PC-9 (cell line): ENCODE measurements around the gene AGMO. TPM values are rescaled to one million over a fixed set of nuclear protein-coding genes. Genes with fewer than 3 reads are reported as not detected.
A peak's percentile ranks its signal among the peaks of the same experiment; 100 is the strongest.

Experiments
- BruUV-seq: library from RNA; stranded (reverse); fragments of 400-500 nt; replicated peaks from 2 replicates; lab custom pipeline; 2021; lab: Mats Ljungman, UMichigan
- CTCF ChIA-PET: fragments of 300-600 bp; sonication (Branson Sonifier 250); formaldehyde crosslinking; loops from one replicate; lab custom pipeline; 2022; ENCODE audit warnings: antibody characterized with exemption; lab: Charles Lee
- POLR2A ChIA-PET: fragments of 300-600 bp; sonication (Branson Sonifier 250); formaldehyde crosslinking; loops from one replicate; lab custom pipeline; 2022; ENCODE audit warnings: antibody characterized with exemption; ENCODE audit not compliant: unreplicated experiment; lab: Charles Lee
- DNase-seq, 2 experiments: peaks; one replicate each; pipeline versions ENCODE4 v3.0.0 to v3.0.0-alpha.2; 2015 to 2022; ENCODE audit warnings: mixed read lengths in 1 of 2
- H2AFZ ChIP-seq: fragments of 200-600 bp; sonication (generic); 2 replicates; pipeline ENCODE4 v1.8.1; 2017; ENCODE audit warnings: antibody characterized with exemption
- H3F3A ChIP-seq: fragments of 200-600 bp; sonication (generic); 2 replicates; pipeline ENCODE4 v1.8.1; 2017; ENCODE audit warnings: antibody characterized with exemption, mild to moderate bottlenecking, low read depth; ENCODE audit not compliant: insufficient read depth
- H3K27ac ChIP-seq: fragments of 200-600 bp; sonication (generic); 2 replicates; pipeline ENCODE4 v1.6.1; 2016; ENCODE audit warnings: mixed run types
- H3K27me3 ChIP-seq: fragments of 200-600 bp; sonication (generic); 2 replicates; pipeline ENCODE4 v1.6.1; 2016; ENCODE audit warnings: low read depth, mixed run types; ENCODE audit not compliant: insufficient read depth
- H3K36me3 ChIP-seq: fragments of 200-600 bp; sonication (generic); 2 replicates; pipeline ENCODE4 v1.6.1; 2016; ENCODE audit warnings: low read depth, mixed run types
- H3K4me1 ChIP-seq: fragments of 200-600 bp; sonication (generic); replicated peaks from 2 replicates; pipeline ENCODE4 v1.6.1; 2016; ENCODE audit warnings: mixed run types; ENCODE audit not compliant: insufficient read depth
- H3K4me2 ChIP-seq: fragments of 200-600 bp; sonication (generic); 2 replicates; pipeline ENCODE4 v1.6.1; 2017; ENCODE audit warnings: mixed run types
- H3K4me3 ChIP-seq: fragments of 200-600 bp; sonication (generic); 2 replicates; pipeline ENCODE4 v1.6.1; 2016; ENCODE audit warnings: mixed run types
- H3K79me2 ChIP-seq: fragments of 200-600 bp; sonication (generic); 2 replicates; pipeline ENCODE4 v1.6.1; 2017; ENCODE audit warnings: low read depth, mixed run types
- H3K9me2 ChIP-seq: fragments of 200-600 bp; sonication (generic); 2 replicates; pipeline ENCODE4 v1.8.1; 2017; ENCODE audit warnings: mild to moderate bottlenecking; ENCODE audit not compliant: insufficient read depth
- H3K9me3 ChIP-seq: fragments of 200-600 bp; sonication (generic); 2 replicates; pipeline ENCODE4 v1.8.1; 2016; ENCODE audit warnings: low read depth; ENCODE audit not compliant: insufficient read depth
- H4K20me1 ChIP-seq: fragments of 200-600 bp; sonication (generic); 2 replicates; pipeline ENCODE4 v1.8.1; 2017; ENCODE audit not compliant: insufficient read depth
- EZH2 ChIP-seq: fragments of 200-600 bp; sonication (generic); IDR thresholded peaks from 2 replicates; pipeline ENCODE4 v1.8.0; 2017; ENCODE audit warnings: antibody characterized with exemption, low read depth
- intact Hi-C: fragments of 100-400 bp; cut with micrococcal nuclease; formaldehyde crosslinking; loops from one replicate; pipeline ENCODE4 v1.10.0; 2022; ENCODE audit not compliant: unreplicated experiment
- total RNA-seq: library from RNA; stranded (reverse); gene quantifications from 2 replicates; pipeline ENCODE4 v1.2.3, GENCODE V29; 2021
- TF ChIP-seq, protein P1 (sequence below): fragments of 200-600 bp; sonication (generic); conservative IDR thresholded peaks from 2 replicates; pipeline ENCODE4 v1.6.1; 2017; ENCODE audit warnings: mixed run types, antibody characterized with exemption, mild to moderate bottlenecking, moderate library complexity

Gene AGMO
- total RNA-seq, 1 experiment from 2014 or later: not detected

DNA sequence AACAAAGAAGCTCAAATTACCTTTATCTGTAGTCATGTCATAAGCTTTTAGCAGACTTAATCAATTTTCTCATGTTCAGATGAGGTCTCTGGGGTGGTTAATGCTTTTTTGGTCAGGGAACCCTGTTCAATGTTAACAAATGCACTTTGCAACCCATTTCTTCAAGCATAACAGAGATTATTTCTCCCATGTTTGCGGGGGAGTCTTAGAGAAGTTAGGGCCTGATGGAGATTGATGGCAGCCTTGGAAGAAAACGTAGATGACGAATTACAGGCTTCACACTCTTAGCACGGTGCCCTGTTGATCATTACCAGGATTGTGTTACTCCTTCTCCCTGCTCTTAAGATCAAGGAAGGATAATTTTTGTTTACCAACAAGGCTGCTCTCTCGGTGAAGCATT, 76.4 kb downstream of the AGMO start:
- no peaks in the 10 kb centered on the region for H3K27me3 ChIP-seq
- 0 out of 2 replicates have a peak overlapping the region, but pooled peaks have one; percentile 7 for H2AFZ ChIP-seq
- TF ChIP-seq, protein P1, sequence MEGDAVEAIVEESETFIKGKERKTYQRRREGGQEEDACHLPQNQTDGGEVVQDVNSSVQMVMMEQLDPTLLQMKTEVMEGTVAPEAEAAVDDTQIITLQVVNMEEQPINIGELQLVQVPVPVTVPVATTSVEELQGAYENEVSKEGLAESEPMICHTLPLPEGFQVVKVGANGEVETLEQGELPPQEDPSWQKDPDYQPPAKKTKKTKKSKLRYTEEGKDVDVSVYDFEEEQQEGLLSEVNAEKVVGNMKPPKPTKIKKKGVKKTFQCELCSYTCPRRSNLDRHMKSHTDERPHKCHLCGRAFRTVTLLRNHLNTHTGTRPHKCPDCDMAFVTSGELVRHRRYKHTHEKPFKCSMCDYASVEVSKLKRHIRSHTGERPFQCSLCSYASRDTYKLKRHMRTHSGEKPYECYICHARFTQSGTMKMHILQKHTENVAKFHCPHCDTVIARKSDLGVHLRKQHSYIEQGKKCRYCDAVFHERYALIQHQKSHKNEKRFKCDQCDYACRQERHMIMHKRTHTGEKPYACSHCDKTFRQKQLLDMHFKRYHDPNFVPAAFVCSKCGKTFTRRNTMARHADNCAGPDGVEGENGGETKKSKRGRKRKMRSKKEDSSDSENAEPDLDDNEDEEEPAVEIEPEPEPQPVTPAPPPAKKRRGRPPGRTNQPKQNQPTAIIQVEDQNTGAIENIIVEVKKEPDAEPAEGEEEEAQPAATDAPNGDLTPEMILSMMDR: no peak
- no peak for TF ChIP-seq EZH2
- H3K36me3 ChIP-seq: no peaks in the 10 kb centered on the region
- H4K20me1 ChIP-seq: no peaks in the 10 kb centered on the region
- H3K79me2 ChIP-seq: no peaks in the 10 kb centered on the region
- H3K4me2 ChIP-seq: no peak overlapping the region
- H3K4me1 ChIP-seq: no peaks in the 10 kb centered on the region
- ChIA-PET CTCF (no interaction called here), POLR2A (no interaction called here)
- H3K9me2 ChIP-seq: 0 out of 2 replicates have a peak, but pooled peaks cover 4% of the 10 kb centered on the region
- H3K9me3 ChIP-seq: no peaks in the 10 kb centered on the region
- no TSS peak for BruUV-seq
- no peak overlapping the region for H3K4me3 ChIP-seq
- intact Hi-C loops: no loop called here
- no peak overlapping the region for H3K27ac ChIP-seq
- no peaks in the 10 kb centered on the region for H3F3A ChIP-seq
- DNase-seq: no peak

DNA sequence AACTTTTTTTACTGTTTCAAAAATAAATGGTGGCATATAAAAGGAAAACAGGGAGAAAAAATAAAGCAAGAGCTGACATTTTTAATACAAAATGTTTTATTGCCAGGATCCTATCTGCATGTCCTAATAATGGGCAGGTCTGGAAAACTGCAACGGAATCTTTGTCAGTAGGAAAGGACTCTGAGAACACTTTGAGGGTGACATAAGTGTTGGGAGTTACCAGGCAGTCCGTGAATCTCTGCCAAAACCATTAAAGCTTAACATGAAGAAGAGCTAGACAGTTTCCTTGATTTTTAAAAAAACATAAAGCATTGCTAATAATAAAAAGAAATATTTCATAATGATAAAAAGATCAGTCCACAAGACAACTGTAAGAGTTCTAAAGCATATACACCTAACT, 80.7 kb downstream of the AGMO start:
- BruUV-seq: no TSS peak
- no peak for DNase-seq
- TF ChIP-seq EZH2: no peak
- TF ChIP-seq, protein P1: no peak
- Histone ChIP-seq H3K4me3 (no peak overlapping the region), H2AFZ (no peak overlapping the region), H3K9me2 (0 out of 2 replicates have a peak, but pooled peaks cover 4% of the 10 kb centered on the region), H3K4me1 (no peaks in the 10 kb centered on the region), H3F3A (no peaks in the 10 kb centered on the region), H4K20me1 (no peaks in the 10 kb centered on the region), H3K27me3 (no peaks in the 10 kb centered on the region), H3K79me2 (no peaks in the 10 kb centered on the region), H3K36me3 (no peaks in the 10 kb centered on the region), H3K27ac (no peak overlapping the region), H3K4me2 (no peak overlapping the region), H3K9me3 (no peaks in the 10 kb centered on the region)
- CTCF ChIA-PET: no interaction called here
- POLR2A ChIA-PET: no interaction called here
- intact Hi-C loops: no loop called here

DNA sequence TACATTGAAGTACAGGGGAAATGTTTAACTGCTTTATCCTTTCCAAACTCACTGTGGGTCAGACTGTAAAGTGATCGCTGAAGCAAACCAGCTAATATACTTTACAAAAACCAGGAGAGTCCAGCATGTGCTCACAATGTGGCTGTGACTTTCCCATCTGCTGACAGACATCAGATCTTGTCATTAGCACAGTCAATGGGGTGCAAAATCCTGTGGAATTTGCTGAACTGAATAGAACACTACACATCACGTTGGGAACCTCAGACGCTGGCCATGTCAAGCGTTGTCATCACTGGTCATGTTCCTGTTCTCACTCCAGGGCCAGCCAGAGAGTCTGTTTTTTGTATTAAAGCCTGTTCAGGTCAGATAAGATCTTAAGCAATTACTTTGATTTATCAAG, 83.4 kb downstream of the AGMO start:
- no peak for TF ChIP-seq EZH2
- TF ChIP-seq, protein P1: no peak
- no peaks in the 10 kb centered on the region for H3K79me2 ChIP-seq
- no peaks in the 10 kb centered on the region for H3K4me1 ChIP-seq
- intact Hi-C loops: no loop called here
- ChIA-PET POLR2A (no interaction called here), CTCF (no interaction called here)
- no peaks in the 10 kb centered on the region for H3K9me3 ChIP-seq
- DNase-seq: no peak
- no peak overlapping the region for H3K4me3 ChIP-seq
- no peaks in the 10 kb centered on the region for H3K27me3 ChIP-seq
- H3K9me2 ChIP-seq: 0 out of 2 replicates have a peak, but pooled peaks cover 4% of the 10 kb centered on the region
- H4K20me1 ChIP-seq: no peaks in the 10 kb centered on the region
- H3K27ac ChIP-seq: no peak overlapping the region
- H3K4me2 ChIP-seq: no peak overlapping the region
- BruUV-seq: no TSS peak
- H2AFZ ChIP-seq: no peak overlapping the region
- no peaks in the 10 kb centered on the region for H3K36me3 ChIP-seq
- H3F3A ChIP-seq: no peaks in the 10 kb centered on the region
